Stomach (tissue), 9 donors: ENCODE data around the gene ADCY7. TPM values are rescaled to one million over a fixed set of nuclear protein-coding genes. Genes with fewer than 3 reads are reported as not detected.

Source experiments
- DNase-seq, 2 donors: peaks; one replicate each; pipeline versions ENCODE4 v3.0.0 to v3.0.0-alpha.2; 2013 to 2019
- H3K27ac ChIP-seq, 5 donors: fragments of 200-600 bp in 4 of 5; sonication (generic) in 4 of 5; one replicate each; pipeline ENCODE4 v1.5.1; 2013 to 2019; ENCODE audit warnings: mild to moderate bottlenecking in 1 of 5, moderate library complexity in 1 of 5
- H3K27me3 ChIP-seq, 3 donors: fragments of 200-600 bp; sonication (generic); one replicate each; pipeline ENCODE4 v1.5.1; 2017 to 2019; ENCODE audit warnings: mixed run types in 1 of 3
- H3K36me3 ChIP-seq, 4 donors: fragments of 200-600 bp; sonication (generic); 1 replicate in 3 of 4; 2 replicates in 1 of 4; pipeline ENCODE4 v1.5.1; 2016 to 2019
- H3K4me1 ChIP-seq, 4 donors: fragments of 200-600 bp; sonication (generic); one replicate each; pipeline ENCODE4 v1.5.1; 2016 to 2019
- H3K4me3 ChIP-seq, 4 donors: fragments of 200-600 bp; sonication (generic) in 3 of 4; one replicate each; pipeline ENCODE4 v1.5.1; 2016 to 2019; ENCODE audit warnings: mild to moderate bottlenecking in 1 of 4
- H3K9me3 ChIP-seq, 4 donors: fragments of 200-600 bp; sonication (generic); one replicate each; pipeline ENCODE4 v1.5.1; 2016 to 2019
- CTCF ChIP-seq, 7 experiments: fragments of 450-650 bp in 4 of 7; fragments of 200-600 bp in 3 of 7; sonication (generic) in 3 of 7; IDR thresholded peaks; one replicate each; pipeline ENCODE4 v1.5.1; 2016 to 2019; ENCODE audit warnings: antibody characterized with exemption in 7 of 7, control low read depth in 2 of 7, mild to moderate bottlenecking in 1 of 7
- EP300 ChIP-seq: sonication (generic); formaldehyde crosslinking; IDR thresholded peaks from one replicate; pipeline ENCODE4 v1.6.1; 2017; ENCODE audit warnings: antibody characterized with exemption
- POLR2A ChIP-seq, 4 donors: fragments of 450-650 bp; IDR thresholded peaks; one replicate each; pipeline ENCODE4 v1.6.1; 2016; ENCODE audit warnings: antibody characterized with exemption in 4 of 4, control low read depth in 2 of 4, mild to moderate bottlenecking in 1 of 4, moderate library complexity in 1 of 4
- POLR2AphosphoS5 ChIP-seq, 3 donors: sonication (generic); formaldehyde crosslinking; IDR thresholded peaks; one replicate each; pipeline ENCODE4 v1.6.1; 2016; ENCODE audit warnings: antibody characterized with exemption in 3 of 3
- WGBS, 5 donors: extraction: QIAGEN DNeasy Blood & Tissue Kit in 3 of 5; methylation state at CpG; one replicate each; pipeline versions ENCODE4 v1.1.5 to v1.1.7; 2013 to 2018; 5-methylcytosine and 5-hydroxymethylcytosine counted together
- intact Hi-C: fragments of 100-400 bp; cut with DNase I; formaldehyde crosslinking; loops from one replicate; pipeline ENCODE4 v1.15.1; 2023; ENCODE audit warnings: low total_unique reads
- polyA plus RNA-seq, 3 donors: library from polyadenylated mRNA; stranded (reverse); fragments of 200-250 nt; gene quantifications; one replicate each; pipeline ENCODE4 v1.2.3, GENCODE V29; 2013
- total RNA-seq, 5 donors: library from RNA; depleted of rRNA; stranded (reverse); fragments of >200 nt; gene quantifications; one replicate each; pipeline versions ENCODE4 v1.1.0 to v1.2.3, GENCODE V29; 2014 to 2016
- donor health status: healthy with polysubstance abuse.
- donor health status: Bipolar disorder and iron deficiency.
- donor health status: healthy.

Gene ADCY7
- total and polyA plus RNA-seq, 8 donors: 0.76 to 216 (median 16.5) TPM

DNA sequence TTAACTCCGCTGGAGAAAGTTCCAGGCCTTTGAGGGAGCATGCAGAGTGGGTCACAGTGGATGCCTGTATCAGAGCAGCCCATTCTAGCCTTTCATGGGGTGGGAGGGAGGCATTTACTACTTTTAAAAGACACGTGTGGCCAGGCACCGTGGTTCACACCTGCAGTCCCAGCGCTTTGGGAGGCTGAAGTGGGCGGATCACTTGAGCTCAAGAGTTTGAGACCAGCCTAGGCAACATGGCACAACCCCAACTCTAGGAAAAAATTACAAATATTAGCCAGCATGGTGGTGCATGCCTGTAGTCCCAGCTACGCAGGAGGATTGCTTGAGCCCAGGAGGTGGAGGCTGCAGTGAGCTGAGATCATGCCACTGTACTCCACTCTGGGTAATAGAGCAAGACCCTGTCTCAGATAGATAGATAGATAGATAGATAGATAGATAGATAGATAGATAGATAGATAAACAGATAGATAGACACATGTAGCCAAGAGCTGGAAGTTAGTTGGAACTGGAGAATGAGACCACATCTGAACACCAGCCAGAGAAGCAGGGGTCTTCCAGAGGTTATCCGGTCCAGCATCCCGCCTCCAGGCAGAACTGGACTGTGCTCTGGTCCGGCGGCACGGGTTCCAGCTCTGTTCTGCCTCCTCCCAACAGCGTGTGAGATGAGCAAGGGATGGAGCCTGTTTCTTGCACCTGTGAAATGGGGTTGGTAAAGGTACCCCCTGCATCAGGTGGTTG lies 3.6 kb downstream of the ADCY7 start:
- TF ChIP-seq EP300 (no peak), CTCF (IDR thresholded peaks at IDR 0.05) (no peak), POLR2A (IDR thresholded peaks at IDR 0.05) (no peak), POLR2AphosphoS5 (IDR thresholded peaks at IDR 0.05) (no peak)
- Histone ChIP-seq H3K4me1 (peaks cover 4 to 70% (median 19%) of the 10 kb centered on the region in 4 donors), H3K9me3 (no peaks in the 10 kb centered on the region), H3K27me3 (no peaks in the 10 kb centered on the region), H3K36me3 (no peaks in the 10 kb centered on the region), H3K27ac (no peak overlapping the region), H3K4me3 (no peak overlapping the region)
- intact Hi-C loops: no loop called here
- no peak for DNase-seq
- WGBS, 5 donors: 80 to 96% (median 92%) methylated on average over 12 of the region's 12 CpGs

DNA sequence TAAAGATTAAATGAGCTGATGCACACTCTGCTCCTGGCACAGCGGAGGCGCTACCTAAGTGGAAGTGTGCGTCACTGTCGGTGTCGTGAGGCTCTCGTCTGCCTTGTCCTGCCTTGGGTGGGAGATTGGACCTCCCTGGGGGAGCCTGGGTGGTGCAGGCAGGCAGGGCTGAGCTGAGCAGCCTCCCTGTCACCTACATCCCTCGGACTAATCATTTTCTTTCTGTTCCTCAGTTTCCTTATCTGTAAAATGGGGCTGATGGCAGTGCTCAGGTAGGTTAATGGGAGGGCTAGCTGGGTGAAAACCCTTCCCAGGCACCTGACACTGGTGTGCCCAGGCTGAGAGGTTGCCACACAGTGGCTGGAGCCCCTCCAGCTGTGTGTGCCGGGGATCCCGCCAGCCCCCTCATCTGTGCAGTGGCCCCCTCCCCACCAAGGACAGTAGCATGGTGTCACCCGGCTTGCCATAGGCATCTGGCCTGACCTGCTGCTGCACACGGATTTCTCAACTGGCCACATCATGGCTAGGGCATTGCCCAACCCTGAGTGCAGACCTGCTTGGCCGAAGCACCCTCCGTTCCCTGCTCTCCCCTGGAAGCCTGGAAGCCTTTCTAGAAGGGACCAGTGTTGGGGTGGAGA lies 4.3 kb downstream of the ADCY7 start:
- H3K9me3 ChIP-seq: no peaks in the 10 kb centered on the region
- WGBS, 5 donors: 89 to 95% (median 90%) methylated on average over 10 to 13 of the region's 13 CpGs
- no peak overlapping the region for H3K4me3 ChIP-seq
- H3K27ac ChIP-seq: no peak overlapping the region
- DNase-seq: peak in 1 of 2 donors; percentile 3
- TF ChIP-seq CTCF (IDR thresholded peaks at IDR 0.05): no peak
- TF ChIP-seq EP300: no peak
- TF ChIP-seq POLR2AphosphoS5 (IDR thresholded peaks at IDR 0.05): no peak
- TF ChIP-seq POLR2A (IDR thresholded peaks at IDR 0.05): no peak
- intact Hi-C loops: no loop called here
- H3K27me3 ChIP-seq: no peaks in the 10 kb centered on the region
- no peaks in the 10 kb centered on the region for H3K36me3 ChIP-seq
- peaks cover 4 to 71% (median 17%) of the 10 kb centered on the region in 4 donors for H3K4me1 ChIP-seq

GRCh38 chr16:50271148-50272041 lies 5.0 kb downstream of the ADCY7 start:
- intact Hi-C loops: no loop called here
- WGBS, 5 donors: 84 to 90% (median 87%) methylated on average over 15 of the region's 15 CpGs
- Histone ChIP-seq H3K27ac (no peak overlapping the region), H3K36me3 (no peaks in the 10 kb centered on the region), H3K4me3 (no peak overlapping the region), H3K9me3 (no peaks in the 10 kb centered on the region), H3K27me3 (no peaks in the 10 kb centered on the region), H3K4me1 (peaks cover 0 to 71% (median 9%) of the 10 kb centered on the region in 4 donors)
- peak in 1 of 2 donors; percentile 20 for DNase-seq
- TF ChIP-seq POLR2AphosphoS5 (IDR thresholded peaks at IDR 0.05) (no peak), EP300 (no peak), CTCF (IDR thresholded peaks at IDR 0.05) (no peak), POLR2A (IDR thresholded peaks at IDR 0.05) (no peak)

GRCh38 chr16:50272111-50272571 lies 5.8 kb downstream of the ADCY7 start:
- H3K27me3 ChIP-seq: no peaks in the 10 kb centered on the region
- H3K36me3 ChIP-seq: no peaks in the 10 kb centered on the region
- intact Hi-C loops: no loop called here
- WGBS, 5 donors: 60 to 89% (median 84%) methylated on average over 1 to 7 of the region's 7 CpGs
- no peaks in the 10 kb centered on the region for H3K9me3 ChIP-seq
- peak in 1 of 2 donors; percentile 6 for DNase-seq
- peaks cover 0 to 65% (median 2%) of the 10 kb centered on the region in 4 donors for H3K4me1 ChIP-seq
- TF ChIP-seq CTCF (IDR thresholded peaks at IDR 0.05) (no peak), POLR2A (IDR thresholded peaks at IDR 0.05) (no peak), POLR2AphosphoS5 (IDR thresholded peaks at IDR 0.05) (no peak), EP300 (no peak)
- H3K4me3 ChIP-seq: no peak overlapping the region
- H3K27ac ChIP-seq: no peak overlapping the region
